GM21390 (cell line): ENCODE measurements around the gene DGKI.

ENCODE experiments used
- ATAC-seq: cut with Tn5 transposase; IDR thresholded peaks from one replicate; pipeline ENCODE4 v1.9.1; 2021; ENCODE audit not compliant: unreplicated experiment

DGKI gene

DNA sequence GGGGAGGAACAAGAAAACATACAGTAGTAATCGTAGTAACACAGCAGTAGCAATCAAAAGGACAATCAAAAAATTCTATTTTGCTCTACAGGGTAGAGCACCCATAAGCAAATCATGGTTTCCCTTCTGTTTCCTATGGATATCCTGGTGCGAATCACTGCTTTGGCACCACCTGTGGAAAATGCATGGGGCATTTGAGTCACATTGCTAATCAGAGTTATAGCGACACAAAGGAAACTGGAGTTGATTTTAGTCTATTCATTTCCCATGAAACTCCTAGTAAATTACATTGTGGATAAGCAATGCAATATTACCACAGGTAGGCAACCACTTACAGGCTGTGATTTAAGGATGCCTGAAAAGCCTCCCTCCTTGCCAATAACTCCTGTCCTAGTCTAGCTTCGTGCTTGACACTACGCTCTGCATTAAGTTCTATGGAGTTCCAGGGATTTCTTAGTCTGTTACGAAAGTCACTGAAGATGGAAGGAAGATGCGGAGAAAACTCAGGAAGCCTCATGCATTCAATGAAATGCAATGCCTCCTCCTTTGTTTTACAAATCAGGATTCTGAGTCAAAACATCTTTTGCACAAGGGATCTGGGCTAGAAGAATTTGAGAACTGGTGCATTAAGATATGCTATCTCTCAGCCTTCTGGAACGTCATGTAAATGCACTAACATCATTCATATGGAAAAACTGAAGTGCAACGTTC lies 188.4 kb downstream of the DGKI start:
- ATAC-seq: no peak

DNA sequence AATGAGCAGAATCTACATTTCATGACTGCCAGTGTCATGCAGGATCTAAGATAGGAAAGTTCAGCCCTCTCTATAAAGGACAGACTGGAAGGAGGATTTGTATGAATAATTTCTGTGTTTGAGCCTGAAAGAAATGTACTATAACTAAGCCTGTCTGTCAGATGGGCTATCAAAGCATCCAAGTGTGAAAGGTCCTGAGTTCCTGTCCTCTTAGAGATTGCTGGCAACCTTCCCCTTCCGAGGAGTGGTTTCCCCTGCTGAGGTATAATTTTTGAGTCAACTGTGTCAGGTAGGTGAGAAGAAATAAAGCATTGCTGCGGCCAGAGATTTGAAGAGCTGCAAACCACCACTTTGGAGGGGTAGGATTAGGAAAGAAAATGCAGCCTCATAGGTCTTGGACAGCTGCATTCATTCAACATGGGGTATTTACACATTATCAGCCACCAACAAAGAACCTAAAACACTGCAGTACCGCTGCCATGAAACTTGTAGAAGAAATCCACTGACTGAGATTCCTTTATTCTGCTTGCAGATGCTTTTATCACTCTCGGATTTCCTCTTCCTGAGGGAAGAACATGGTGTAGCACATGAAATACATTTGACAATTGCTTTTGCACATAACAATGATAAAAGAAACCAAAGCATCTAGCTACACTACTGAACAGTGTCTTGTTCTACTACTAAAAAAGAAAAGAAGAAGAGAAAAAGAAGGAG lies 189.1 kb downstream of the DGKI start:
- no peak for ATAC-seq

DNA sequence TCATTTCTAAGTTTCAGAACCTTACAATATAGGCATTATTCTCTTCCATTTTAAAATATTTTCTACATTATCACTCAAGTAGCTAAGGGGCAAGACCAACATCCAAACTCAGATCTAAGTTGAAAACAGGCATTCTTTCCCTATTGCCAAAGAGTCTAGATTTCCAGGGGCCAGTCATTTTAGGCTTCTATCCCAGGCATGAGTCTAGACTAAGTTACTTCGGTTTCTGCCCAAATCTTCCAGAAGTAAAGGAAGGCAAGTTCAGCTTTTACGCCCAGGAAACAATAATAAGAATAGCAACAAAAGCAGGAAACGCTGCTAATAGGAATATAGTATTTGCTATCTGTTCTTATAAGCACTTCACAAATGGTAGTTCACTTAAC lies 189.9 kb downstream of the DGKI start:
- no peak for ATAC-seq

DNA sequence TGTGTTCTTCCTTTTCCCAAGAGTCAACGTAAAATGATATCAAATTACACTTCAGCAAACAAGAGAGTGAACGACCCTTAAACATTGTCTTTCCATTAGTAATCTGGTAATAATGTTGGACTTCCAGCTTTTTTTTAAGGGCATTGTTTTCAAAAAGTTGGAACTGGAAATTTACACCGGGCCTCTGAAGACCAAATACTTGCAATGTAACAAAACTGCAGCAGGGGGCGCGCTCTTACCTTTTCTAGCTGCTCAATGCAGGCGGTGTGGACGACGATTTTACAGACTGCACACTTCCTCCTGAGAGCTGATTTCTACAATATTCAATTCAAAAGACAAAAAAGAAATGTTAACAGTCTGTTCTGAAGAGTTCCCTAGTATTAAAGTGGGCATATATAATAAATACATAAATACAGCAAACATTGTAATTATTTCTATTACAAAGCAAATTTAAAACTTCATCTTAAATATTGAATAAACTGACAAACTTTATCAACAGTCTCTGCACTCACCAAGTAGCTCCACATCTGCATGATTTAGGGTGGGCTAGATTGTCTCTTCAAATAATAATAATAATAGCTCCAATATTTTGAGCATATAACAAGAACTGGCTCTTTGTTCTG lies 190.4 kb downstream of the DGKI start:
- ATAC-seq: peak; percentile 91

DNA sequence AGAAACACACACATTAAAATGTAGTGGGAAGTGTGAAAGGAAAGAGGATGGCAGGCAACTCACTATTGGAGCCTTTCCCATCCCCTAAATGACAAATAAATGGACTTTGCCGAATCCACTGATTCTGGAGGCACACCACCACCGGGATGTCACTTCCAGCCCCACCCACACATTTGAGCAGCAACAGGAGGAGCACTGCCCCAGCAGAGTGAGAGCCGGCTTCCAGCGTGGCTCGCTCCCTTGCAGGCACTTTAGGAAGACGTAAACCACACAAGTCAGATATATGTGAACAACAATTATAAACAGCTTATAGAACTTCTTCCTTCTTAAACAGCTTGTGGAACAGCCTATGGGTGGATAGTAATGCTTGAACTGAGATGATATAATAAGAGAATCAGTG lies 191.0 kb downstream of the DGKI start:
- ATAC-seq: no peak

DNA sequence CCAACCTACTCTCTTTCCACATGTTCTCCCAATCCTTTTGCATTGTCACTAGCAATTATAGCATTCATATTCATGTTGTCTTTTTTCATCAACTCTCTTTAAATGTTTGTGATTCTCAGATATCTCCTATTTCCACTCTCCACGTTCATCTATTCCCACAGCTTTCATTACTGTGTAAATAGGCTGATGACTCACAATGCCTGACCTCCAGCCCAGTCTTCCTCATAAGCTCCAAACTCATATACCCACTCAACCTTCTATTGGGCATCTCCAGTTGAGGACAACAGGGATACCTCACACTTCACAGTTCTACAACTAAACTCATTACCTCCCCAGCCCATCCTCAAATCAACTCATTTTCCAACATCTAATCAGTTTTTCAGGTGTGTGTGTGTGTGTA lies 194.1 kb downstream of the DGKI start:
- no peak for ATAC-seq

DNA sequence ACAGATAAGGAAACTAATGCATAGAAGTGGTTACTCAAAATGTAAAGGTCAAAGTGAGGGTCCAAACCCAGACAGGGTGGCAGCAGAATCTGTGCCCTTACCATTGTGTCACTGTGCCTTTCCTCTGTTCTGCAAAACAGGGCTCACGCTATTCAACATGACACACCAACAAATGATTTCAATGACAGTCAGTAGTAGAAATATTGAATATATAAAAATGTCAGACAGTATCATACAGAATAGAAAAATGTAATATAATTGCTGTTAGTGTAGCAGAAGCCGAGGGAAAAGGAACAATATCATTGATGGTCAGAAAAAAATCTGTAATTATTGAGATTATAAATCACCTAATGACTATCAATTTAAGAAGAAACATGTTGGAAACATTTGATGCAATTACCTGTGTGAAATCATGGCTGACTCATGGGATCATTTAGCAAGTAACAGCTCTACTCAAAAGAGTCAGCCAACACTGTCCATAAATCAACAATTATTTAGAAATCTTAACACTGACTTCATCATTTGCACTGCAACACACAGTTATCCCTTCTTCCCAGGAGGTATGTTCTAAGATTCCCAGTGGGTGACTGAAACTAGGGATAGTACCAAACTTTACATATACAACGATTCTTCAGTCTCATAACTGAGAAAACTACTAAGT lies 198.7 kb downstream of the DGKI start:
- ATAC-seq: no peak

DNA sequence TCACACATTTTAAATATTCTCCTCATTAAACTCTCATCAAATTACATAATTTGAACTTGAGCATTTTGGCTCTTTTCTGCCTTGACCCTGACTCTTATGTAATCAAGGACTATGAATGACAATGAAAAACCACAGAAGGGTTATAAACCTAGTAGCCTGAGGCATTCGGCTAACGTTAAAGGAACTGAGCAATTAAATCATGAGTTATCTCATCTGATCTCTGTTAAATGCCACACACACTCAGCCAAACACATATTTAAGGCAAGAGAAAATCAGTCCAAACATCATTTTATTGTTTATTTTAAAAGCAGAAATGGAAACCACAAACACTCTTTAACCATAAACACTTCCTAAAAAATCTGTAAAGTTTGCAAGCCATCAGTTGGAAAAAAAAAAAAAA lies 204.3 kb downstream of the DGKI start:
- no peak for ATAC-seq

DNA sequence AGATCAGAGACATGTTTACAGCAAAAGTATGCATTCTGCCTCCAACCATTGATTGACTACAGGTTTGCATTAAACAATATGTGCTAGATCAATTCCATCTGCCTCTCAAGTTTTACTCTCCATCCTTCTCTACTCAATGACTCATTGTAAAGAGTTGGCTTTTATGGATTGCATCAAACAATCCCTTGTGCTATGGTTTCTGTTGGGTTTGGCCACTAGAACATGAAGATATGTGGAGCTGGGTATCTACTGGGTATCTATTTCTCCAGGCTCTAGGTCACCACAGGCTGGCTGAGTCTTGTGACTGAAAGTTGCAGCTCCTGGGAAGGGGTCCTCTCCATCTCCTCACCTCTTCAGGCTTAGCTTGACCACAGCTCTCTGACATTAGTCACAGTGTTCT lies 204.7 kb downstream of the DGKI start:
- no peak for ATAC-seq

DNA sequence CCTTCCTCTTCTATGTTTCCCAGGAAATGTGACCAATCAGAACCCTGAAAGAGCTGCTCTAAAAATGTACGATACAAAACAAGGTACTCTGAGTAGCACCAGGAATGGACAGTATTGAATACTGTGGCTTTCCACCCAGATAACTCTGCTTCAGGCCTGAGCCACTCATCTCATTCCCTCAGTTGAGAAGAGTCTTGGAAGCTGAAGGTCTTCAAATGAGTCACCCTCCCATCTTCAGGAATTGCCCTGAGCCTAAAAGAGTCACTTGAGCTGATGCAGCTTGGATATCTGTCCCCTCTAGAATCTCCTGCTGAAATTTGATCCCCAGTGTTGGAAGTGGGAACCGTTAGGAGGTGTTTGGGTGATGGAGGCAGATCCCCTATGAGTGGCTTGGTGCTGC lies 210.4 kb downstream of the DGKI start:
- ATAC-seq: no peak

DNA sequence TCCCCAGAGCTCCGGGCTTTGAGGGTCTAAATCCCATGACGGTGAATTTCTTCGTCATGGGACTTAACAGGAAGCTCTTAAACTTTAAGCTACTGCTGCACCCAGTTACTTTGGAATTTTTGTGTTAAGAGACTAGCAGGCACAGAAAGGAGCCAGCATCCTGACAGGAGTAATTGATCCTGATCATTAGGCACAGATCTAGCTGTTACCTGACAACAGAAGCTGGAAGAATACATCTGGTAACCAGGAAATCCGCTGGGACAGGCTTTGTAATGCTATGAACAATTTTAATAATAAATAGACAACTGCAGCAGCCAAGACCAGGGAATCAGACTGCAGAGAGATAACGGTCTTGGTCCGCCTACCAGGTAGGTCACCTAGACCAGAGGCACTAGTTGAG lies 210.9 kb downstream of the DGKI start:
- no peak for ATAC-seq

DNA sequence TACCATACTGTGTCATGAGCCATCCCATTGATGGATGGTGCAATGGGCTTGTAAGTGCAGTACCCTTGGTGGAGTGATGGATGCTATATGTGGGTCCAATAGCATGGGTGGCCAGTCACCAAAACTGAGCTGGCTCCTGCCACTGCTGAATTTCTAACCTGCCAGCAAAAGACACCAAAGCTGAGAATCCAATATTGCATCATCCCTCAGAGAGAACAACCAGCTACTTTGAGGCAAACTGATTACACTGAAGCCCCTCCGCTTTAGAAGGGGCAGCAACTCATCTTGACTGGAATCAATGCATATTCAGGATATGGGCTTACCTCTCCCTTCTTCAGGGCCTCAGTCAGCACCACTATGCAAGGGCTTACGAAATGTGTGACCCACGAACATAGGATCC lies 211.6 kb downstream of the DGKI start:
- no peak for ATAC-seq

DNA sequence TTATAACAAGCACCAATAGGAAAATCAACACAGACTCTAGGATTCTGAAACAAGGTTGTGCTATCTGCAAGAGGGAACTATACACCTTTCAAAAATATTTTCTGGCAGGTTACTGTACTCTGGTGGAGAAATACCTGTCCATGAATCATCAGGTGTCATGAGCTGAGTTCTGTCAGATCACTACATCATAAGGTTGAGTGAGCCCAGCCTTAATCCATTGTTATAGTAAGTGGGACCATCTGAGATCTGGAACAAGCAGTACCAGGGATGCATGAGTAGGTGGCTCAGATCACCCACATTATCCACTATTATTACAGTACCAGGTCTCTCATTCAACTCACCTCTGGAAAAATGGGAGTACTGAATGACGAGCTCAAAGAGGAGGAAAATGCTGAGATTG lies 212.4 kb downstream of the DGKI start:
- ATAC-seq: no peak

DNA sequence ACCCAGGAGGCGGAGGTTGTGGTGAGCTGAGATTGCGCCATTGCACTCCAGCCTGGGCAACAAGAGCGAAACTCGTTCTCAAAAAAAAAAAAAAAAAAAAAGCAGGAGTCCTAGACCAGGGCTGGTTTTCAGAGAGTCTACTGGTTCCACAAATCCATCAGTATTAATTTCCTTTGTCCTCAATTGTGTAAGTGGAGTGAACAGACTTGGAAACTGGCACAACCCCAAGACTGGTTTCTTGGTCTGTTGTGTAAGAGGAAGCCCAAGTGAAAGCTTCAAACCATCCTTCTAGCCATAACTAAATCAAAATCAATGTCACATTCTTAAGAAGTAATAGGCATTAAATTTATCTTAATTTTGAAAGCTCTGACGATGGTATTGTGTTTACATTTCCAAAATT lies 213.6 kb downstream of the DGKI start:
- no peak for ATAC-seq

DNA sequence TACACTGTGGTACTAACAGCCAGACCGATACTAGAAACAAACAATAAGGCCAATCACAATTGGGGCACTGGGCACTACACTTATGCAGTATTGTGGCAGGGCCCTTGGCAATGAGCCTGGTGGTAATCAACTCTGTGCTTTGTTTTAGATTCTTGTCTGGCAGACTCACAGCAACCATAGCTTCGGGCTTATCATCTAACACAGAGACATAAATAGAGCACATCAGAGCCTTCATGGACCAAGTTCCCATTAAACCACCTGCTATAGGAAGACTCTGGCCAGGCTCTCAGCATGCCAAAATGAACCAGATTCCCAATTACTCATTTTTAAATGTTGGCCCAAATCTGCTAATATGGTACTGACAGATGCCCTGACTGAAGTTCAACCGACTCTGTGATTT lies 218.6 kb downstream of the DGKI start:
- ATAC-seq: no peak

DNA sequence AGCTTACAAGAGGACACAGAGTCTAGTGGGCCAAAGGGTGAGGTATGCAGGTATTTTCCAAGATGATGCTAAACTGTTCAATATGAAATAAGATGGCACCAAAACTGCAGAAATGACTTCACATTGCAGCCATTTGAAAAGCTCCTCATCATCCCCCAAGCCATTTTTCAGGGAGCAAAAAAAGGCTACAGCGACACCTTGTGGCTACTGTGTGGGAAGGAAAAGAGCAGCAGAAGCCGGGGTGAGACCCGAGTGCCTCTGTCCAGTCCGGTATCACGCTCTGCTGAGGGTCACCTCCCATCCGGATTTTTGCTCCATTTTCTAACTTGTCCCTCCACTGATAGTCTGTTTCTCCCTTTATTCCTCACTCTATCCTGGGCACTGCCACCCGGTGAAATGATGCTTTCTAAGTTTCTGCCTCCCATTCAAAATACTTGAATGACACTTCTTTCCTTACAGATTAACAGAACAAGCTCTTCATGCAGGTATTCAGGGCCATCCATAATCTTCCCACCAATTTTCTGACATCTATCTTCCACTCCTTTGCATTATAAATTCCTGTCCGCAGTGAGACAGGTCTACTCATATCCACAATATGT lies 220.2 kb downstream of the DGKI start:
- ATAC-seq: peak; percentile 84

DNA sequence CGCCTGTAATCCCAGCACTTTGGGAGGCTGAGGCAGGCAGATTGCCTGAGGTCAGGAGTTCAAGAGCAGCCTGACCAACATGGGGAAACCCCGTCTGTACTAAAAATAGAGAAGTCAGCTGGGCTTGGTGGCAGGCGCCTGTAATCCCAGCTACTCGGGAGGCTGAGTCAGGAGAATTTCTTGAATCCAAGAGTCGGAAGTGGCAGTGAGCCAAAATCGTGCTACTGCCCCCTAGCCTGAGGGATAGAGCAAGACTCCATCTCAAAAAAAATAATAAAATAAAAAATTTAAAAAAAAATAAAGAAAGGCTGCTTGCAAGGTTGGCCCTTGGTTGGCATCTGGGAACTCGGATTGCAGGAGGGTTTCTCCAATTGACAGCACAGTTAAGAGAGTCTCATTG lies 221.6 kb downstream of the DGKI start:
- ATAC-seq: no peak

DNA sequence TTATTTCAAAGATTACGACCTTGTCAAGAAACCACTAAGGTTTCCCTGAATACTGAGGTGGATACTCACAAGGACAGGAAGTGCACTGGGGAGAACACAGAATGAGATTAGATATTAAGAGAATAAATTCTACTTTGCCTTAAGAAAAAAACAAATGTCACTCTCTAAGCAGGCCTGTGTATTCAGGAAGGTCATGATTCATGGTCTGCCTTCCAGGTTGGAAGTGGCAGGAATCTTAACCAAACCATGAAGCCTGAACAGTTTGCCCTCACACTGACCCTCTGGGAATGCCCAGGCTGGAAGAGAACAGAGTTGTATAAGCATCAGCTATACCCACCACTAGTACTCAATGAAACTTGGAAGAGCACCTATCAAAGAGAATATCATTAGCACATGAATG lies 227.6 kb downstream of the DGKI start:
- no peak for ATAC-seq

DNA sequence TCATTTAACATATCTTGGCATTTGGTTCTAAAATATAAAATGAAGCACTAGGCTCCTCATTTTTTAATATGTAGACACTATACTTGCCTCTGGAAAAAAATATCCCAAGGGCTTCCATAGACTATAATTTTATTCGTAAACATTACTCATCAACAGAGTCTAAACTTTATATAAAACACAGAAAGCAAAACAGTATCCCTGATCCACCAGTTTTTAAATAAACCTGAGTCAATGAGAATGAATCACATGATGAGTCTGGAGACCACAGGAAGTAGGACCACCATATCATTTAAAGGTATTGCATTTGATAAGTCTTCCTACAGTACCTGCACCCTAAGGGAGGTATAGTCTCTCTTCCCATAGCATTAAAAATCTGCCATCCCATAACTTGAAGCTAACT lies 228.0 kb downstream of the DGKI start:
- ATAC-seq: no peak

DNA sequence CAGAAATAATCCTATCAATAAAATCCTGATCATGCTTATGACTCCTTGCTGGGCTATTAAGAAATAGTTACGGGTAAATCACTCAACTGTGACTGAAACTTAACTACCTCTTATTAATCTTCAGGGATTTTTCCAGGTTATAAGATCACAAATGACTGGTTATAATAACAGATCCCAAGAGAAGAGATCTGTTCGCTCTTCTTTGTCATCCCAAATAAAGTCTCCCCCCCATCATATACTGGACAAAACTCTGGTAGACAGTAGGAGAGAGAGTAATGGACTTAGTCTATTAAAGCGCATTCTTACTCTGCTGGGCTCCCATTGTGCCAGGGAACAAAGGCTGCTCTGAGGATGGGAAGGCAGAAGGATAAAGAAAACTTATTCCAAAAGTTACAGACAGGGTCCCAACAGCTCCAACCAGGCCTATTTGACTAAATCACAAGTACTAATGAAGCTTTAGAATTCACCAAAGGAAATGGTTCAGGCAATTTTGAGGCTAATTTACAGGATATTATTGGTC lies 233.7 kb downstream of the DGKI start:
- no peak for ATAC-seq

DNA sequence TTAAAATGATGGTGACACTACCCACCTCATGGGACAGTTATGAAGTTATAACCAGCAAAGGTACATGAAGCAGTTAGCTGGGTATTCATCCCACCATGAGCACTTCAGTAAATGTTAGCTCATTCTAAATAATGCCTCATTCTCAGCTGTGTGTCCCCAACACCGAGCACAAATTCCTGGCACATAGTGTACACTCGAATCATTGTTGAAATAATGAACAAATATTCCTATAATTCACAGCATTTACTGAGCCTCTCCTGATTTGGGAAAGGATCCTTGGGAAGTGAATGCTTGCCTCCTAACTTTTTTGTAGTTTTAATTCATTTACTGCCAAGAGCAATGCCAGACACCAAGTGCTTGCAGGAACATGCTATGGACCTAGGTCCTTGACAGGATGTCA lies 235.2 kb downstream of the DGKI start:
- ATAC-seq: no peak
